ENCODE measurements around the gene CALU. TPM values are rescaled to one million over a fixed set of nuclear protein-coding genes. Genes with fewer than 3 reads are reported as not detected.

The CALU gene
- total and polyA plus RNA-seq, 10 of the 15 experiments (the other 5 are each of a cell fraction or from before 2014, with no cell fraction given), result 31.2 to 75.6 (median 42.1) TPM

- H2AFZ ChIP-seq (ENCODE audit: control insufficient read depth, low read depth, low read length), result no peak overlapping the region
- intact Hi-C loops (cut with micrococcal nuclease; ENCODE audit: unreplicated experiment) (no loop called here), in situ Hi-C loops (cut with MboI) (no loop called here)
- no peaks in the 10 kb centered on the region for H3K36me3 ChIP-seq (ENCODE audit: control insufficient read depth in 2 of 2, insufficient read depth in 2 of 2, low read length in 1 of 2)
- H3K4me2 ChIP-seq (ENCODE audit: control insufficient read depth, insufficient read depth), result peak overlapping the region; percentile 73
- peaks cover 72% of the 10 kb centered on the region for H3K79me2 ChIP-seq (ENCODE audit: control insufficient read depth, insufficient read depth, low read length)
- H3K4me3 ChIP-seq, result peak overlapping the region; percentile 87
- H3K9ac ChIP-seq (ENCODE audit: control insufficient read depth, insufficient read depth, low read length), result no peak overlapping the region
- no peak overlapping the region for H3K27ac ChIP-seq (ENCODE audit: control insufficient read depth, insufficient read depth)
- no peaks in the 10 kb centered on the region for H4K20me1 ChIP-seq (ENCODE audit: control insufficient read depth, insufficient read depth)
- CTCF ChIA-PET, result interaction anchor here (0.7 to 2.7 kb wide), 9 partner anchors 9 to 350 kb away, joined by 3 to 8 read pairs (median 3); partner anchors contain the start of gene GARIN1A
- no TSS peak for BruUV-seq (replicated peaks)
- SMC1A ChIA-PET (ENCODE audit: uncharacterized antibody, unreplicated experiment), result interaction anchor here (0.8 to 3.2 kb wide), 8 partner anchors 9 to 422 kb away, joined by 3 to 16 read pairs (median 4); no protein-coding TSS in a partner anchor
- no peaks in the 10 kb centered on the region for H3K27me3 ChIP-seq (replicated peaks in 1 of 2; ENCODE audit: control insufficient read depth in 2 of 2, insufficient read depth in 2 of 2, low read length in 1 of 2)
- TF ChIP-seq JUNB (IDR thresholded peaks at IDR 0.05) (no peak), ZBTB4 (CRISPR knock-in tag; IDR thresholded peaks at IDR 0.05) (no peak), ZNF217 (IDR thresholded peaks at IDR 0.05) (no peak), ZBED1 (IDR thresholded peaks at IDR 0.05; ENCODE audit: borderline replicate concordance) (no peak), NRF1 (conservative IDR thresholded peaks at IDR 0.05; ENCODE audit: low read depth, low read length) (no peak), ZNF24 (IDR thresholded peaks at IDR 0.05) (no peak), ZBTB40 (IDR thresholded peaks at IDR 0.05; ENCODE audit: borderline replicate concordance) (no peak), CHD2 (IDR thresholded peaks at IDR 0.05; ENCODE audit: borderline replicate concordance, low read depth, low read length) (no peak), SMC3 (IDR thresholded peaks at IDR 0.05; ENCODE audit: borderline replicate concordance, low read length) (no peak), FOXM1 (IDR thresholded peaks at IDR 0.05; ENCODE audit: low read depth, low read length) (no peak), RBBP5 (conservative IDR thresholded peaks at IDR 0.05) (no peak), IKZF2 (IDR thresholded peaks at IDR 0.05) (no peak)
- RAD21 ChIA-PET (ENCODE audit: unreplicated experiment), result interaction anchor here (0.6 to 2.2 kb wide), 7 partner anchors 15 to 1376 kb away, joined by 3 to 5 read pairs (median 3); no protein-coding TSS in a partner anchor
- FAIRE-seq (peak; percentile 13), DNase-seq (ENCODE audit: low read depth, low spot score) (no peak), ATAC-seq (no peak)
- 48% methylated on average over 3 of the region's 3 CpGs for WGBS (ENCODE audit: insufficient coverage, insufficient replicate concordance, low lambda C conversion rate, missing lambda C conversion rate)
- H3K4me1 ChIP-seq (ENCODE audit: control insufficient read depth, insufficient read depth, low read length), result peaks cover 5% of the 10 kb centered on the region; the same call in 1 of the 2 replicates
- H3K9me3 ChIP-seq (replicated peaks; ENCODE audit: control insufficient read depth, insufficient read depth, low read length), result no peaks in the 10 kb centered on the region
- POLR2A ChIA-PET, result interaction anchor here (0.5 to 4.0 kb wide), 8 partner anchors 9 to 817 kb away, joined by 3 to 25 read pairs (median 3); no protein-coding TSS in a partner anchor
These were observed 2.3 kb downstream of the CALU start for GRCh38 chr7:128741491-128741890.
